SKM-1 (cell line): ENCODE data around the gene ZNF536.
"Not testable (repeated sequence)": the region's sequence is repeated elsewhere in the genome, so short reads cannot be mapped to it uniquely, and the experiment has no call there.

ENCODE experiments used
- DNase-seq: peaks from one replicate; lab custom pipeline; 2025; ENCODE audit not compliant: unreplicated experiment; lab: John Stamatoyannopoulos, UW

Gene ZNF536

GRCh38 chr19:30476997-30477396 lies 104.8 kb downstream of the ZNF536 start:
- DNase-seq = no peak

GRCh38 chr19:30479231-30479630 lies 107.0 kb downstream of the ZNF536 start:
- DNase-seq = no peak

GRCh38 chr19:30480097-30480496 lies 107.9 kb downstream of the ZNF536 start:
- DNase-seq = no peak

- DNase-seq = no peak
Observed at GRCh38 chr19:30481063-30481462, 108.9 kb downstream of the ZNF536 start.

- DNase-seq = no peak
Observed at GRCh38 chr19:30481823-30482222, 109.6 kb downstream of the ZNF536 start.

GRCh38 chr19:30482956-30483355 lies 110.8 kb downstream of the ZNF536 start:
- no peak for DNase-seq

- DNase-seq = not testable (repeated sequence)
Observed at GRCh38 chr19:30486250-30486649, 114.1 kb downstream of the ZNF536 start.

GRCh38 chr19:30487178-30487577 lies 115.0 kb downstream of the ZNF536 start:
- no peak for DNase-seq

GRCh38 chr19:30488191-30488590 lies 116.0 kb downstream of the ZNF536 start:
- DNase-seq = no peak

GRCh38 chr19:30490760-30491159 lies 118.6 kb downstream of the ZNF536 start:
- no peak for DNase-seq

- DNase-seq = no peak
Observed at GRCh38 chr19:30492586-30493270, 120.5 kb downstream of the ZNF536 start.

- no peak for DNase-seq
Observed at GRCh38 chr19:30497034-30497433, 124.8 kb downstream of the ZNF536 start.

- not testable (repeated sequence) for DNase-seq
Observed at GRCh38 chr19:30498085-30498484, 125.9 kb downstream of the ZNF536 start.

- no peak for DNase-seq
Observed at GRCh38 chr19:30498707-30499106, 126.5 kb downstream of the ZNF536 start.

GRCh38 chr19:30504272-30504671 lies 132.1 kb downstream of the ZNF536 start:
- DNase-seq = no peak

GRCh38 chr19:30512176-30513081 lies 140.2 kb downstream of the ZNF536 start:
- no peak for DNase-seq

GRCh38 chr19:30513082-30513411 lies 140.9 kb downstream of the ZNF536 start:
- DNase-seq = no peak

- DNase-seq = no peak
Observed at GRCh38 chr19:30516111-30516510, 143.9 kb downstream of the ZNF536 start.

GRCh38 chr19:30516531-30516930 lies 144.3 kb downstream of the ZNF536 start:
- DNase-seq = no peak

- no peak for DNase-seq
Observed at GRCh38 chr19:30518965-30519606, 146.9 kb downstream of the ZNF536 start.

- DNase-seq = no peak
Observed at GRCh38 chr19:30519607-30520205, 147.5 kb downstream of the ZNF536 start.
